ENCODE results near the gene SERAC1.
"Not testable (repeated sequence)": the region's sequence is repeated elsewhere in the genome, so short reads cannot be mapped to it uniquely, and the experiment has no call there.

The SERAC1 gene

GRCh38 chr6:158168040-158168289, at the start of gene SERAC1:
TSS of gene SERAC1 (minus strand) at chr6:158168262. CDS start at chr6:158158363, 9,899 bp downstream.
- no peak for DNase-seq

- peak; percentile 72 for DNase-seq
Measured at GRCh38 chr6:158213925-158214674, 46.0 kb upstream of the SERAC1 start.

- no peak for DNase-seq
Measured at GRCh38 chr6:158211273-158212055, 43.4 kb upstream of the SERAC1 start.

- DNase-seq: not testable (repeated sequence)
Measured at GRCh38 chr6:158209582-158210333, 41.7 kb upstream of the SERAC1 start.

GRCh38 chr6:158208226-158209030, 40.4 kb upstream of the SERAC1 start:
- not testable (repeated sequence) for DNase-seq

DNA sequence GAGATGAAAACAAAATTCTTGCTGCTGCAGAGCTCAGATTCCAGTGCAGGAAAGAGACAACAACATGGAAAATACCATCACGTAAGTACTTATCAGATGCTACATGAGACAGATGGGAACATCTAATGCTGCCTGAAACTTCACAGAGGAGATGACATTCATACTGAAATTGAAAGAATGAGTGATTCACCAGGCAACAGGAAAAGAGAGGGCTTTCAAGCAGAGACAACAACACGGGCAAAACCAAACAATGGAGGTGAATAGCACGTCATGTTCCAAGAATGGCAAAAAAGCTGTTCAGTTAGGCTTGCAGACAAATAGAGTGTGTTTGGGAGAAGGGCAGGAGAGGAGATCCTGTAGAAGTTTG, 39.3 kb upstream of the SERAC1 start:
- DNase-seq: no peak

- no peak for DNase-seq
Measured at GRCh38 chr6:158206740-158207421, 38.8 kb upstream of the SERAC1 start.

GRCh38 chr6:158205169-158205944, 37.3 kb upstream of the SERAC1 start:
- no peak for DNase-seq

DNA sequence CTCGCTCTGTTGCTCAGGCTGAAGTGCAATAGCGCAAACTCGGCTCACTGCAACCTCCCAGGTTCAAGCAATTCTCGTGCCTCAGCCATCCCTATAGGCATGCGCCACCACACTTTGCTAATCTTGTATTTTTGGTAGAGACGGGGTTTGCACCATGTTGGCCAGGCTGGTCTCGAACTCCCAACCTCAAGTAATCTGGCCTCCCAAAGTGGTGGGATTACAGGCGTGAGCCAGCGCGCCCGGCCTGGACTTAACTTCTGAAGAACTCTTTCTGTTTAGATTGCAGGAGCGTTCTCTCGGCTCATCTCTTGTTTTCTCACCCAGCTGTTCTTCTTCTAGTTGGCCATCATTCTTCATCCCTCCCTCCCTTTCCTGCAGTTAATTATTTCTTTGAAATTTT, 30.4 kb upstream of the SERAC1 start:
- no peak for DNase-seq

DNA sequence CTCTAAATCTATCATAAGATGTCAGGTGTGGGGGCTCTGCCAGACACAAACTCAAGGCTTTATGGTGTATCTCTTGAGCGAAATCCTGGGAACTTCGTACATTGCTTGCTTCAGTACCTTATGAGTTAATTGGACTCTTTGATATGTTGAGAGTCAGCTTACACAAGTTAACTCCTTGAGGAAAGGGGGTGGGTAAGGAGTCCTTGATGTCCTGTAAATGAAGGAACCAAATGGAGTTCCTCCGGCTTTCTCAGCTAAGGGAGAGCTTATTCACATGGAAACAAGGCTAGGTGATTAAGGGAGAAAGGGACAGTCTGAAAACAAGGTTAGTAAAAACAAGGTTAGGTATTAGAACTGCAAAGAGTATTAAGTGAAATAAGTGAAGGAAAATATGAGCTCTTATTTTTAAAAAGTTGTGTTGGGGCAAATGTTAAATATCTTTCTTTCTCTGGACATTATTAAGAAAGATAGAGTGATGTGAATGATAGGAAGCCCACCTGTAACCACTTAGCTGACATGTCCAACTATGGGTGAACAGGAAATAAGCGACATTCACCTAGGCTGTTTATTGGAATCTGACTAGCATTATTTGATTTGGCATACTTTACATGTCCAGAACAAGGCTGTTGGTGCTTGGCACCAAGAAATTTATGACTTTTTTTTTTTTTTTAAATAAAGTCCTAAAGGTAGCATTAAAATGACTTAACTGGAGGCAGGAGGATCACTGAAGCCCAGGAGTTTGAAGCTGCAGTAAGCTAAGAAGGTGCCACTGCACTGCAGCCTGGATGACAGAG, 26.6 kb upstream of the SERAC1 start:
- DNase-seq: no peak

DNA sequence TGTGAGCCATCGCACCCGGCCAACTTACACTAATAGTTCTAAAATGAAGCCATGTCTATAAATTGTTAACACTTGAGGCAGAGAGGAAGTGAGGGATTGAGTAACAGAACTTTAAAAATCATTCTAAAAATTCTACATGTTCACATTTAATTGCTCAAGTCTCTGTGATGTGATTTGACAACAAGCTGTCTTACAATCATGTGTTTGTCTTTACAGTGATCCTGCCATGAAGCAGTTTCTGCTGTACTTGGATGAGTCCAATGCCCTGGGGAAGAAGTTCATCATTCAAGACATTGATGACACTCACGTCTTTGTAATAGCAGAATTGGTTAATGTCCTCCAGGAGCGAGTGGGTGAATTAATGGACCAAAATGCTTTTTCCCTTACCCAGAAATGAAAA, 23.7 kb upstream of the SERAC1 start:
- DNase-seq: no peak

- DNase-seq: no peak
Measured at GRCh38 chr6:158191032-158191431, 23.0 kb upstream of the SERAC1 start.

- DNase-seq: no peak
Measured at GRCh38 chr6:158188591-158188990, 20.5 kb upstream of the SERAC1 start.

DNA sequence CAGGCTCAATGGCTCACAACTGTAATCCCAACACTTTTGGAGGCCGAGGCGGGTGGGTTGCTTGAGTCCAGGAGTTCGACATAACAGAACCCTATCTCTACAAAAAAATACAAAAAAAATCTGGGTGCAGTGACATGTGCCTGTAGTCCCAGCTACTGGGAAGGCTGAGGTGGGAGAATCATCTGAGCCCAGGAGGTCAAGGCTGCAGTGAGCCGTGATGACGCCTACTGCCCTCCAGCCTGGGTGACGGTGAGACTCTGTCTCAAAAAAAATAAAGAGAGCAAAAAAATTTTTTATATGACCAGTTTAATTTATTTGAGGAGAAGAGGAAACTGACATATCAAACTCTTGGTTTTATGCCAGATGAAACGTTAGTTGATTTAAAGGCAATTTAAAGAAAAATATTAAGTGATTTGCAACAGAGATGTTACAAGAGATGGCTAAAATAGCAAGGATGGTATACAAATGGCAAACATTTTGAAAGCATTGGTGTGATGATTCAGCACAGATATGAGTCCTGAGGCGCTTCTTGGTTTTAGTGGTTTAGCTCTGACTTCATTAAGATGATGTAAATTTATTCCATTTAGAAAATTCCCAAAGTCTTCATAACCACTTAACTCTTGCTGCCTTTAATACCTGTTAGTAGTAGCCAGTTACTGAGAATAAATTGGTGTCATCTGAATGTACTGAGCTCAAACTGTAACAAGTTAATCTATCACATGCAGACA, 17.8 kb upstream of the SERAC1 start:
- DNase-seq: no peak

DNA sequence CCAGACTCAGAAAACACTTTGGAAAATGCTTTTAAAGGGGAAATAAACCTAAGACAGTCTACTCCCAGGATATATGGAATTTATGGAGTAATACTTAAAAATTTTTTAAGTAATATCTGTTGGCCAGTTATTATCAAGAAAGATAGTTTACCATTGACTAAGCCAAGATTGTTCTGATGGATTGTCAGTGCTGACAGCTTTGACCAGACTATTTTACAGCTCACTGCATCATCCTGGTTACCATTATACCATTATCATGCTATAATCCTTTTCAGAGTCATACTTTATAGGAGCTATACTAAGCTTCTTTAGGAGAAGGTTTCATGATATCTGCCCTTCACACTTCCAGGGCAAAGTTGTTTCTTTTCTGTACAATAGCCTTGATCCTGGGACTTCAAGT, 16.5 kb upstream of the SERAC1 start:
- DNase-seq: no peak

- not testable (repeated sequence) for DNase-seq
Measured at GRCh38 chr6:158183174-158183972, 15.3 kb upstream of the SERAC1 start.

GRCh38 chr6:158177712-158178111, 9.7 kb upstream of the SERAC1 start:
- not testable (repeated sequence) for DNase-seq

- no peak for DNase-seq
Measured at GRCh38 chr6:158175111-158175510, 7.0 kb upstream of the SERAC1 start.

- DNase-seq: no peak
Measured at GRCh38 chr6:158174514-158174913, 6.5 kb upstream of the SERAC1 start.
